ENCODE measurements around the gene RFWD3. TPM values are rescaled to one million over a fixed set of nuclear protein-coding genes. Genes with fewer than 3 reads are reported as not detected.
"Not testable (repeated sequence)": the region's sequence is repeated elsewhere in the genome, so short reads cannot be mapped to it uniquely, and the experiment has no call there.

The RFWD3 gene
- polyA plus RNA-seq, 1 experiment: 20.2 TPM

DNA sequence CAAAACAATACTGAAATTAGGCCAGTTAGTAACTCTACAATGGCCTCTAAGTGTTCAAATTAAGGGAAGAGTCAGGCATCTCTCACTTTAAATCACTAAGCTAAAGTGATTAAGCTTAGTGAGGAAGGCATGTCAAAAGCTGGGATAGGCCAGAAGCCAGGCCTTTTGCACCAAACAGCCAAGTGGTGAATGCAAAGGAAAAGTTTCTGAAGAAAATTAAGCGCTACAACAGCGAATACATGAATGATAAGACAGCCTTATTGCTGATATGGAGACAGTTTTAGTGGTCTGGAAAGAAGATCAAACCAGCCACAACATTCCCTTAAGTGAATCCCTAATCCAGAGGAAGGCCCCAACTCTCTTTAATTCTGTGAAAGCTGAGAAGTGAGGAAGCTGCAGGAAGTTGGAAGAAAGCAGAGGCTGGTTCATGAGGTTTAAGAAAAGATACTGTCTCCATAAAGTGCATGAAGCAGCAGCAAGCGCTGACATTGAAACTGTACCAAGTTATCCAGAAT lies 12.1 kb downstream of the RFWD3 start:
- ChIA-PET CTCF (interaction anchor here (0.6 kb wide), 1 partner anchor 863 kb away, joined by 5 read pairs; no protein-coding TSS in a partner anchor), POLR2A (no interaction called here)
- Histone ChIP-seq H3K4me3 (ENCODE audit: low read depth, low read length) (no peak overlapping the region), H3K36me3 (ENCODE audit: control insufficient read depth, insufficient read depth, low read length) (peaks cover 3% of the 10 kb centered on the region), H3K27me3 (ENCODE audit: control insufficient read depth, insufficient read depth, low read length) (no peaks in the 10 kb centered on the region)
- no peak for DNase-seq (ENCODE audit: low read depth)
- TF ChIP-seq, protein P1, sequence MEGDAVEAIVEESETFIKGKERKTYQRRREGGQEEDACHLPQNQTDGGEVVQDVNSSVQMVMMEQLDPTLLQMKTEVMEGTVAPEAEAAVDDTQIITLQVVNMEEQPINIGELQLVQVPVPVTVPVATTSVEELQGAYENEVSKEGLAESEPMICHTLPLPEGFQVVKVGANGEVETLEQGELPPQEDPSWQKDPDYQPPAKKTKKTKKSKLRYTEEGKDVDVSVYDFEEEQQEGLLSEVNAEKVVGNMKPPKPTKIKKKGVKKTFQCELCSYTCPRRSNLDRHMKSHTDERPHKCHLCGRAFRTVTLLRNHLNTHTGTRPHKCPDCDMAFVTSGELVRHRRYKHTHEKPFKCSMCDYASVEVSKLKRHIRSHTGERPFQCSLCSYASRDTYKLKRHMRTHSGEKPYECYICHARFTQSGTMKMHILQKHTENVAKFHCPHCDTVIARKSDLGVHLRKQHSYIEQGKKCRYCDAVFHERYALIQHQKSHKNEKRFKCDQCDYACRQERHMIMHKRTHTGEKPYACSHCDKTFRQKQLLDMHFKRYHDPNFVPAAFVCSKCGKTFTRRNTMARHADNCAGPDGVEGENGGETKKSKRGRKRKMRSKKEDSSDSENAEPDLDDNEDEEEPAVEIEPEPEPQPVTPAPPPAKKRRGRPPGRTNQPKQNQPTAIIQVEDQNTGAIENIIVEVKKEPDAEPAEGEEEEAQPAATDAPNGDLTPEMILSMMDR (IDR thresholded peaks at IDR 0.05; ENCODE audit: insufficient read depth, low read depth, low read length): no peak

DNA sequence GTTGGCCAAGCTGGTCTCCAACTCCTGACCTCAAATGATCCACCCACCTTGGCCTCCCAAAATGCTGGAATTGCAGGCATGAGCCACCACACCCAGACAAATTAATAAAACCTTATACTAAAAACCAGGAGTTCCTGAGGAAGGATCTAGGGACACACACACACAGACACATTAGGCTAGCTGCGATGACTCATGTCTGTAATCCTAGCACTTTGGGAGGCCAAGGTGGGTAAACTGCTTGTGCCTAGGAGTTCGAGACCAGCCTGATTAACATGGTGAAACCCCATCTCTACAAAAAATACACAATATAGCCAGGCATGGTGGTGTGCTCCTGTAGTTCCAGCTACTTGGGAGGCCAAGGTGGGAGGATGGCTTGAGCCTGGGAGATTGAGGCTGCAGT lies 13.8 kb downstream of the RFWD3 start:
- POLR2A ChIA-PET; H3K4me3 ChIP-seq (ENCODE audit: low read depth, low read length); H3K27me3 ChIP-seq (ENCODE audit: control insufficient read depth, insufficient read depth, low read length); H3K36me3 ChIP-seq (ENCODE audit: control insufficient read depth, insufficient read depth, low read length): not testable (repeated sequence)
- CTCF ChIA-PET: interaction anchor here (0.7 to 2.2 kb wide), 2 partner anchors 10 to 79 kb away, joined by 3 to 12 read pairs; no protein-coding TSS in a partner anchor
- DNase-seq (ENCODE audit: low read depth): peak; percentile 1

DNA sequence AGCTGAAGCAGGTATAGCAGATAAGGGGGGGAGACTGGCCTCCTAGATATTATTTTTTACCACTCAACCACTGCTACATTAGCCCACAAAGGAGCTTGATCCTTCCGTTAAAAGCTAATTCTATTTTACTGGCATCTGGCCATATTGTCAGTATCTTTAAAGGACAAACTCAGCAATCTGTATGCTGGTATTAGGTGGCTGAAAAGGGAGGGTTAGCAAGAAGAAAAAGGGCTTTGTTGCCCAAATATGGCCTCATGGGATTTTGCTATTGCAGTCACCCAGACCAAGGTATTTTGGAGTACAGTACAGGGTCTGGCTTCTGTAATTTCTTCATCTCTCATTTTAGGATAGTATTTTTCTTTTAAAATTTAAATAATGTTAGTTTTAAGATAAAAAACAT lies 14.4 kb downstream of the RFWD3 start:
- DNase-seq (ENCODE audit: low read depth): no peak
- Histone ChIP-seq H3K36me3 (ENCODE audit: control insufficient read depth, insufficient read depth, low read length) (peaks cover 2% of the 10 kb centered on the region), H3K27me3 (ENCODE audit: control insufficient read depth, insufficient read depth, low read length) (no peaks in the 10 kb centered on the region), H3K4me3 (ENCODE audit: low read depth, low read length) (no peak overlapping the region)
- TF ChIP-seq, protein P1 (IDR thresholded peaks at IDR 0.05; ENCODE audit: insufficient read depth, low read depth, low read length): no peak
- ChIA-PET CTCF (interaction anchor here (0.7 to 2.2 kb wide), 7 partner anchors 9 to 78 kb away, joined by 3 to 15 read pairs (median 4); partner anchors contain the start of gene RFWD3), POLR2A (no interaction called here)

DNA sequence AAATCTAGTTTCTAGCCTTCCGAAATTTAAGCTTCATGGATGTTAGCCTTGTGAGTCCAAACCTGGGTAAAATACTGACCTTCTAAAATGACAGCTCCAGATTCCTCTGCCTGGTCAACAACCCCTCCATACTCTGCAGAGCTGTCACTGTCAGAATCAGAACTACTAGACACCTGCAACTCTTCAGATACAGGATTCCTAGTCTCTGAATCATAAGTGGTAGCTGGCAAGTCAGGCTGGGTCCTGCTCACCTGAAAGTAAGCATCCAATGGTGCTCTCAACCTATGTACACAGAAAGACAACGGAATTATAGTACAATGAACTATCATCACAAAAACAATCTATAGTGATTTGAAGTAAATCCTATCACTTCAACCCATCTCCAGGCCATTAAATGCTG lies 14.8 kb downstream of the RFWD3 start:
- POLR2A ChIA-PET: no interaction called here
- CTCF ChIA-PET: interaction anchor here (0.7 to 2.2 kb wide), 8 partner anchors 8 to 28 kb away, joined by 3 to 15 read pairs (median 4); partner anchors contain the start of gene RFWD3

DNA sequence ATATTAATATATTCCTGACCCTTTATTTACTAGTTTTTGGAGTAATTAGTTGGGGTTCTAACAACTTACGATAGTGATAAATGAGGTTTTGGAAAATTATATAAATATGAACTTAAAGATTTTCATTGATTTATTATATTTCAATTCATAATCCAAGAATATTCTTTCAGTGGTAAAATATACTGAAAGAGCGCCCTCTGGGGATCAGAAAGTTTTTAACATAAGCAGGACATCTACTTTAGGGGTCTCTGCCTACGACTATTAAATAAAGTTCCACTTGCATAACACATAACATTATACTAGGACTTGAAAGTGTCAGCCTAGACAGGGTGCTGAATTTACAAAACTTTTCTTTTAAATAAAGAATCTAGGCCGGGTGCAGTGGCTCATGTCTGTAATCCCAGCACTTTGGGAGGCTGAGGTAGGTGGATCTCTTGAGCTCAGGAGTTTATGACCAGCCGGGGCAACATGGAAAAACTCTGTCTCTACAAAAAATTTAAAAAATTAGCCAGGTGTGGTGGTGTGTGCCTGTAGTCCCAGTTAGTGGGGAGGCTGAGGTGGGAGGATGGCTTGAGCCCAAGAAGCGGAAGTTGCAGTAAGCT lies 15.6 kb downstream of the RFWD3 start:
- no peak for DNase-seq (ENCODE audit: low read depth)
- POLR2A ChIA-PET: interaction anchor here (0.9 kb wide), 1 partner anchor 16 kb away, joined by 13 read pairs; the partner anchor contains the start of gene RFWD3
- Histone ChIP-seq H3K36me3 (ENCODE audit: control insufficient read depth, insufficient read depth, low read length) (peaks cover 2% of the 10 kb centered on the region), H3K27me3 (ENCODE audit: control insufficient read depth, insufficient read depth, low read length) (no peaks in the 10 kb centered on the region), H3K4me3 (ENCODE audit: low read depth, low read length) (no peak overlapping the region)
- TF ChIP-seq, protein P1 (IDR thresholded peaks at IDR 0.05; ENCODE audit: insufficient read depth, low read depth, low read length): peak; percentile 58
- CTCF ChIA-PET: interaction anchor here (0.7 to 2.2 kb wide), 8 partner anchors 8 to 29 kb away, joined by 3 to 15 read pairs (median 4); partner anchors contain the start of gene RFWD3

More for the DNA sequence above, 14.8 kb downstream of the RFWD3 start:
- H3K36me3 ChIP-seq (ENCODE audit: control insufficient read depth, insufficient read depth, low read length): peaks cover 2% of the 10 kb centered on the region
- no peak overlapping the region for H3K4me3 ChIP-seq (ENCODE audit: low read depth, low read length)
- DNase-seq (ENCODE audit: low read depth): no peak
- TF ChIP-seq, protein P1 (IDR thresholded peaks at IDR 0.05; ENCODE audit: insufficient read depth, low read depth, low read length): no peak
- H3K27me3 ChIP-seq (ENCODE audit: control insufficient read depth, insufficient read depth, low read length): no peaks in the 10 kb centered on the region

Data from BJ (cell line).